SU-DHL-6 (cell line): Measurements from ENCODE around the gene LIMCH1.

Source experiments
- H2AFZ ChIP-seq: fragments of 200-600 bp; sonication (generic); 2 replicates; pipeline ENCODE4 v1.6.1; 2014; ENCODE audit warnings: low read depth, mild to moderate bottlenecking, moderate library complexity, mixed read lengths, antibody characterized with exemption, low read length; ENCODE audit not compliant: severe bottlenecking
- H3F3A ChIP-seq: fragments of 200-600 bp; shearing (Covaris generic); 2 replicates; pipeline ENCODE4 v1.6.0; 2016; ENCODE audit warnings: antibody characterized with exemption, mild to moderate bottlenecking; ENCODE audit not compliant: insufficient read depth
- H3K27ac ChIP-seq: fragments of 200-600 bp; sonication (generic); 2 replicates; pipeline ENCODE4 v1.5.1; 2016; ENCODE audit warnings: low read depth, mild to moderate bottlenecking, low read length, moderate library complexity, mixed read lengths
- H3K27me3 ChIP-seq: fragments of 200-600 bp; sonication (generic), shearing (Covaris generic); 2 replicates; pipeline ENCODE4 v1.6.0; 2014; ENCODE audit warnings: mild to moderate bottlenecking, low read length
- H3K36me3 ChIP-seq: fragments of 200-600 bp; sonication (generic); 2 replicates; pipeline ENCODE4 v1.6.1; 2014; ENCODE audit warnings: mild to moderate bottlenecking, low read length, mixed read lengths
- H3K4me2 ChIP-seq: fragments of 300-600, 200-600 bp; shearing (Covaris generic), sonication (generic); 2 replicates; pipeline ENCODE4 v1.6.0; 2014; ENCODE audit warnings: low read length, low read depth, mild to moderate bottlenecking; ENCODE audit not compliant: poor library complexity, severe bottlenecking
- H3K4me3 ChIP-seq: fragments of 200-600 bp; sonication (generic); 2 replicates; pipeline ENCODE4 v1.5.1; 2014; ENCODE audit warnings: antibody characterized with exemption, low read length, mild to moderate bottlenecking, mixed read lengths; ENCODE audit not compliant: insufficient read depth, poor library complexity, severe bottlenecking
- H3K79me2 ChIP-seq: fragments of 200-600 bp; sonication (generic); 2 replicates; pipeline ENCODE4 v1.6.1; 2014; ENCODE audit warnings: mild to moderate bottlenecking, low read length, moderate library complexity; ENCODE audit not compliant: insufficient read depth
- H3K9ac ChIP-seq: fragments of 200-600 bp; sonication (generic); 2 replicates; pipeline ENCODE4 v1.7.0; 2014; ENCODE audit warnings: mild to moderate bottlenecking, low read length
- H3K9me2 ChIP-seq: fragments of 200-600 bp; sonication (generic); replicated peaks from 2 replicates; pipeline ENCODE4 v1.6.1; 2014; ENCODE audit warnings: low read length; ENCODE audit not compliant: insufficient read depth
- H3K9me3 ChIP-seq: fragments of 200-600 bp; sonication (generic); 2 replicates; pipeline ENCODE4 v1.6.1; 2014; ENCODE audit warnings: low read length, mixed read lengths; ENCODE audit not compliant: insufficient read depth
- H4K20me1 ChIP-seq: fragments of 200-600 bp; sonication (generic); 2 replicates; pipeline ENCODE4 v1.6.1; 2014; ENCODE audit warnings: low read depth, mild to moderate bottlenecking, antibody characterized with exemption, low read length, moderate library complexity, mixed read lengths
- CTCF ChIP-seq: fragments of 200-600 bp; sonication (generic); IDR thresholded peaks from one replicate; pipeline ENCODE4 v1.5.1; 2017; ENCODE audit warnings: antibody characterized with exemption, mild to moderate bottlenecking, low read length, moderate library complexity; ENCODE audit not compliant: insufficient read depth, poor library complexity, severe bottlenecking
- EZH2phosphoT487 ChIP-seq: fragments of 200-600 bp; sonication (generic), shearing (Covaris generic); conservative IDR thresholded peaks from 2 replicates; pipeline ENCODE4 v1.6.1; 2018; ENCODE audit warnings: mild to moderate bottlenecking, antibody characterized with exemption, low read length, moderate library complexity, mixed read lengths

The LIMCH1 gene

GRCh38 chr4:41696763-41697162 lies 158.8 kb downstream of the LIMCH1 start:
- no peaks in the 10 kb centered on the region for H3K27me3 ChIP-seq
- H3K79me2 ChIP-seq: no peaks in the 10 kb centered on the region
- H3K27ac ChIP-seq: no peak overlapping the region
- H3K9me2 ChIP-seq: no peaks in the 10 kb centered on the region
- no peak overlapping the region for H2AFZ ChIP-seq
- no peaks in the 10 kb centered on the region for H3K36me3 ChIP-seq
- H3K9ac ChIP-seq: no peak overlapping the region
- no peaks in the 10 kb centered on the region for H4K20me1 ChIP-seq
- no peaks in the 10 kb centered on the region for H3F3A ChIP-seq
- H3K4me3 ChIP-seq: no peak overlapping the region
- TF ChIP-seq EZH2phosphoT487 (no peak), CTCF (no peak)
- H3K4me2 ChIP-seq: no peak overlapping the region
- no peaks in the 10 kb centered on the region for H3K9me3 ChIP-seq

GRCh38 chr4:41701983-41702382 lies 164.0 kb downstream of the LIMCH1 start:
- no peaks in the 10 kb centered on the region for H4K20me1 ChIP-seq
- H3K79me2 ChIP-seq: no peaks in the 10 kb centered on the region
- no peaks in the 10 kb centered on the region for H3K9me3 ChIP-seq
- no peak overlapping the region for H3K4me2 ChIP-seq
- H3K27ac ChIP-seq: no peak overlapping the region
- no peak overlapping the region for H3K4me3 ChIP-seq
- no peak overlapping the region for H3K9ac ChIP-seq
- no peaks in the 10 kb centered on the region for H3K36me3 ChIP-seq
- no peaks in the 10 kb centered on the region for H3K27me3 ChIP-seq
- no peaks in the 10 kb centered on the region for H3F3A ChIP-seq
- TF ChIP-seq EZH2phosphoT487 (no peak), CTCF (no peak)
- no peak overlapping the region for H2AFZ ChIP-seq
- H3K9me2 ChIP-seq: no peaks in the 10 kb centered on the region

GRCh38 chr4:41702770-41703169 lies 164.8 kb downstream of the LIMCH1 start:
- H3K36me3 ChIP-seq: no peaks in the 10 kb centered on the region
- no peak overlapping the region for H3K9ac ChIP-seq
- H3F3A ChIP-seq: no peaks in the 10 kb centered on the region
- H3K4me3 ChIP-seq: no peak overlapping the region
- no peak overlapping the region for H3K4me2 ChIP-seq
- no peaks in the 10 kb centered on the region for H3K27me3 ChIP-seq
- TF ChIP-seq CTCF (no peak), EZH2phosphoT487 (no peak)
- no peak overlapping the region for H2AFZ ChIP-seq
- no peaks in the 10 kb centered on the region for H4K20me1 ChIP-seq
- H3K9me2 ChIP-seq: no peaks in the 10 kb centered on the region
- no peaks in the 10 kb centered on the region for H3K9me3 ChIP-seq
- no peak overlapping the region for H3K27ac ChIP-seq
- no peaks in the 10 kb centered on the region for H3K79me2 ChIP-seq
